Upper lobe of left lung (tissue), 4 donors: Measurements from ENCODE around the gene NHP2.
A peak's percentile ranks its signal among the peaks of the same experiment; 100 is the strongest.

Source experiments
- CTCF ChIP-seq, 6 experiments: fragments of 450-650 bp in 4 of 6; fragments of 200-600 bp in 2 of 6; sonication (generic) in 2 of 6; IDR thresholded peaks; one replicate each; pipeline ENCODE4 v1.5.1; 2016 to 2019; ENCODE audit warnings: antibody characterized with exemption in 6 of 6
- EP300 ChIP-seq, 4 donors: sonication (generic); formaldehyde crosslinking; IDR thresholded peaks; one replicate each; pipeline ENCODE4 v1.5.1; 2017; ENCODE audit warnings: antibody characterized with exemption in 4 of 4, control low read depth in 2 of 4
- POLR2AphosphoS5 ChIP-seq, 2 donors: sonication (generic); formaldehyde crosslinking; IDR thresholded peaks; one replicate each; pipeline ENCODE4 v1.5.1; 2017; ENCODE audit warnings: antibody characterized with exemption in 2 of 2

GRCh38 chr5:178113141-178113787 is 40.4 kb downstream of the NHP2 start, which contains the start of gene N4BP3:
- peak in 2 of 6 experiments; percentile 8 to 32 for TF ChIP-seq CTCF (IDR thresholded peaks at IDR 0.05)
- TF ChIP-seq POLR2AphosphoS5 (IDR thresholded peaks at IDR 0.05) = no peak
- TF ChIP-seq EP300 (IDR thresholded peaks at IDR 0.05) = no peak
